Choroid plexus epithelial cell (primary cell): ENCODE measurements around the gene PTEN.
"Not testable (repeated sequence)": the region's sequence is repeated elsewhere in the genome, so short reads cannot be mapped to it uniquely, and the experiment has no call there.

Experiments
- DNase-seq: peaks from one replicate; pipeline ENCODE4 v3.0.0-alpha.2; 2010; ENCODE audit warnings: low read depth
- H3K4me3 ChIP-seq: 2 replicates; pipeline ENCODE4 v1.5.1; 2011; ENCODE audit warnings: low read depth, mild to moderate bottlenecking, control low read depth, low read length, moderate library complexity
- TF ChIP-seq, protein P1 (sequence below): conservative IDR thresholded peaks from 2 replicates; pipeline ENCODE4 v1.5.1; 2011; ENCODE audit warnings: low read depth, mild to moderate bottlenecking, control low read depth, inconsistent platforms, low read length, moderate library complexity

PTEN gene

DNA sequence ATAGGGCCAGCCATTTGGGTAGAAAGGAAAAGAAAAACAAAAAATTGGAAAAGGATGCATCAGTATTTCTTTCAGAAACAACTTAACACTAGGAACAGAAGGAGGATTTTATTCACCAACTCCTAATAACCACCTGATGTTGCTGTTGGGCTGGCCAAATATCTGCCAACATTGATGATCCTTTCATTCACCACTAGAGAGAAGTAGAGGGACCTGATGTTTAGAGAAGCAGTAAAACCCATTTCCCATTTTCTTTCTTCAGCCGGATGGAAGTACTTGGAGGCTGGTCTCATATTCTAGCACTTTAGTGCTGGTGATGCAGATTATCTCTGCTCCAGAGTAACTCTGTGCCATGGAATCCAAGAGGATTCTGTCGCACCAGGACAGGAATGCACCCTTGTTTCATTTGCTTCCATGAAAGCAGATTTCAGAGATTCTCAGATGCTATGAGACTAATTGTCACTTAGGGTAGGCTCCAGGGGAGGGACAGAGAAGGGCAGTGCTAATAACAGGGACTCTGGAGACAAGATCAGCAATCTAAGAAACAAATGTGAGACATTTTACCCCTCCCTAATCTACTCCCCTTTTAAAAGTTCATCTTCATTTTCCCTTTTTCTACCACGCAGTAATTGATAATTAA is 3.1 kb upstream of the PTEN start:
- no peak overlapping the region for H3K4me3 ChIP-seq
- DNase-seq, result peak; percentile 91
- TF ChIP-seq, protein P1, sequence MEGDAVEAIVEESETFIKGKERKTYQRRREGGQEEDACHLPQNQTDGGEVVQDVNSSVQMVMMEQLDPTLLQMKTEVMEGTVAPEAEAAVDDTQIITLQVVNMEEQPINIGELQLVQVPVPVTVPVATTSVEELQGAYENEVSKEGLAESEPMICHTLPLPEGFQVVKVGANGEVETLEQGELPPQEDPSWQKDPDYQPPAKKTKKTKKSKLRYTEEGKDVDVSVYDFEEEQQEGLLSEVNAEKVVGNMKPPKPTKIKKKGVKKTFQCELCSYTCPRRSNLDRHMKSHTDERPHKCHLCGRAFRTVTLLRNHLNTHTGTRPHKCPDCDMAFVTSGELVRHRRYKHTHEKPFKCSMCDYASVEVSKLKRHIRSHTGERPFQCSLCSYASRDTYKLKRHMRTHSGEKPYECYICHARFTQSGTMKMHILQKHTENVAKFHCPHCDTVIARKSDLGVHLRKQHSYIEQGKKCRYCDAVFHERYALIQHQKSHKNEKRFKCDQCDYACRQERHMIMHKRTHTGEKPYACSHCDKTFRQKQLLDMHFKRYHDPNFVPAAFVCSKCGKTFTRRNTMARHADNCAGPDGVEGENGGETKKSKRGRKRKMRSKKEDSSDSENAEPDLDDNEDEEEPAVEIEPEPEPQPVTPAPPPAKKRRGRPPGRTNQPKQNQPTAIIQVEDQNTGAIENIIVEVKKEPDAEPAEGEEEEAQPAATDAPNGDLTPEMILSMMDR, result peak; percentile 66

DNA sequence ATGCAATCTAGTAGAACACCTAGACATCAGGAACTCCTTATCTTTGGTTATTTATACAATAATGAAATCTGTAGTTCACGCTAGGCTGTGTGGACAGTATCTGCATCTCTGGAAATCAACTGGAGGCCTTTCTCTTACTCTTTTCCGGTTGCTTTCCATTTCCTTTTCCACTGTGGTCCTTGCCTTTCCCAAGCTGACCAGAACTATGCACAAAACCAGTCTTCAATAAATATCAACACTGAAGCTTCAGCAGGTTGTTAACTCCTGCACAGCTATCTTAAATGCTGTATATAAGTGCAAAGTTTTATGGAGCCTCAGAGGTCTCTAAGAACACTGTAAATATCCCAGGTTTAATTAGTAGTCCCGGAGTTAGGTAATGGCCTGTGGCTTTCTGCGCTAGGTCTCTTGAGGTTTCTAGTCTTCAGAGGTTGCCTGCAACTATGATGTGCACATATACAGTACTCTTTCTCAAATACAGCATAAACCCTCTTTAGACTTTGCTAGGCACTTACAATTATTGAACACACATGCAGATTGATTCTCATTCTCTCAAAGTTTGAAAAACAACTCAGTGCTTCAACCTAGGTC is 2.5 kb upstream of the PTEN start:
- H3K4me3 ChIP-seq, result no peak overlapping the region
- DNase-seq, result no peak

DNA sequence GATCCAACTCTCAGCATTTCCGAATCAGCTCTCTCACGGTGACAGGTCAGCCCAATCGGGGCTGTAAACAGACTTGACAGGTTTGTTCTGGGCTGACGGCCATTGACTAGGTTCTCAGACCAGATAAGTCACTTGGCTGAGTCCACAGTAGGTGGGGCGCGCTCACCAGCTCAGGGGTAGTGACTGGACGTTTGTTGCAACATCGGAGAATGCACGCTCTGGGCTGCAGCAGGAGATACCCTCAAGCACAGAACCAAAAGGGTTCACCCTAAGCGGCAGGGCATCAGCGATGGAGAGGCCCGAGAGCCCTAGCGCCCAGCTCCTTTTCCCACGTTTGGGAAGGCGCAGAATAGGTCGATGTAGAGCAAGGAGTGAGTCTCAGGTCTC is 1.9 kb upstream of the PTEN start:
- peak overlapping the region; percentile 83 for H3K4me3 ChIP-seq
- DNase-seq, result peak; percentile 87
- TF ChIP-seq, protein P1, result peak; percentile 43

More for the DNA sequence above, 2.5 kb upstream of the PTEN start:
- TF ChIP-seq, protein P1, result no peak

DNA sequence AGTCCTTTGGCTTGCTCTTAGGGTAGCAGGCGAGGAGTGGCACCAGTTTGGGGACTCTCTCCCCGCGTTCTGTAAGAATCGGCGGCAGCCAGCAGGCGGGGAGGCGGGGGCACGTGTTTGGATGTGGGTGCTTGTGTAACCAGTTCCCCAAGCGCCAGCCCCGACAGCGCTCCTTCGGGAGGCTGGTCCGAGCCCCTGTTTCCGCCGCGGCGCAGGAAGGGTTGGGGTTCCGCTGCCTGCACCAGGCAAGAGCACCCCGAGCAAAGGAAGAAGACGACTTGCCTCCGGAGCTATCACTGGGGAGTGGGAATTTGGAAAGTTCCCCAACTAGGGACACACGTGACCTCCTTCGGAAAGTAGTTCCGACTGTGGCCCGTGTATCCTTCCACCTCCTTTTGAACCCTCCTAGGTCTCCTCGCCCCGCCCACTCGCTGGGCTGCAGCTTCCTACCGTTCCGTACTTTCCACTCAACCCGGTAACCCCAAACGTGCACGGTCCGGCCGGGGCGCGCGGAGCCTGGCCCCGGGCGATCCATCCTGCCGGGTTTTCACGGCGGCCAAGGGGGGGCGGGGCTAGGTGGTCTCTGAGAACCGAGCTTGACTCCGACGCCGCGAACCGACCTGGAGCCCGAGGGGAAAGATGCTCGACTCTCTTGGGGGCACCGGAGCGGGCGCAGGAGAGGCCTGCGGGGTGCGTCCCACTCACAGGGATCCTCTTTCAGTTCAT is 1.3 kb upstream of the PTEN start:
- peak; percentile 99 for DNase-seq
- H3K4me3 ChIP-seq, result peak overlapping the region; percentile 83
- TF ChIP-seq, protein P1, result no peak

DNA sequence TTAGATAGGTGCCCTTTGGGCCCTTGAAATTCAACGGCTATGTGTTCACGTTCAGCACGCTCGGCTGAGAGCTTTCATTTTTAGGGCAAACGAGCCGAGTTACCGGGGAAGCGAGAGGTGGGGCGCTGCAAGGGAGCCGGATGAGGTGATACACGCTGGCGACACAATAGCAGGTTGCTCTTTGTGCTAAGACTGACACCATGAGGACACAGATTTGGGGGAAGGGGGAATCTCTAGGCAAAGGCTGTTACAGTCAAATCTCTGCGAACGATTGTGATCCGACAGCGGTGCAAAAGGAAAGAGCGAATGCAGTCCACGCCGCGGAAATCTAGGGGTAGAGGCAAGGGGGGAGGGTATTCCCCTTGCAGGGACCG is 759 bp upstream of the PTEN start:
- DNase-seq, result no peak
- H3K4me3 ChIP-seq, result peak overlapping the region; percentile 83
- TF ChIP-seq, protein P1, result no peak

DNA sequence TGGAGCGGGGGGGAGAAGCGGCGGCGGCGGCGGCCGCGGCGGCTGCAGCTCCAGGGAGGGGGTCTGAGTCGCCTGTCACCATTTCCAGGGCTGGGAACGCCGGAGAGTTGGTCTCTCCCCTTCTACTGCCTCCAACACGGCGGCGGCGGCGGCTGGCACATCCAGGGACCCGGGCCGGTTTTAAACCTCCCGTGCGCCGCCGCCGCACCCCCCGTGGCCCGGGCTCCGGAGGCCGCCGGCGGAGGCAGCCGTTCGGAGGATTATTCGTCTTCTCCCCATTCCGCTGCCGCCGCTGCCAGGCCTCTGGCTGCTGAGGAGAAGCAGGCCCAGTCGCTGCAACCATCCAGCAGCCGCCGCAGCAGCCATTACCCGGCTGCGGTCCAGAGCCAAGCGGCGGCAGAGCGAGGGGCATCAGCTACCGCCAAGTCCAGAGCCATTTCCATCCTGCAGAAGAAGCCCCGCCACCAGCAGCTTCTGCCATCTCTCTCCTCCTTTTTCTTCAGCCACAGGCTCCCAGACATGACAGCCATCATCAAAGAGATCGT is 598 bp downstream of the PTEN start:
- not testable (repeated sequence) for DNase-seq
- peak overlapping the region; percentile 83 for H3K4me3 ChIP-seq

DNA sequence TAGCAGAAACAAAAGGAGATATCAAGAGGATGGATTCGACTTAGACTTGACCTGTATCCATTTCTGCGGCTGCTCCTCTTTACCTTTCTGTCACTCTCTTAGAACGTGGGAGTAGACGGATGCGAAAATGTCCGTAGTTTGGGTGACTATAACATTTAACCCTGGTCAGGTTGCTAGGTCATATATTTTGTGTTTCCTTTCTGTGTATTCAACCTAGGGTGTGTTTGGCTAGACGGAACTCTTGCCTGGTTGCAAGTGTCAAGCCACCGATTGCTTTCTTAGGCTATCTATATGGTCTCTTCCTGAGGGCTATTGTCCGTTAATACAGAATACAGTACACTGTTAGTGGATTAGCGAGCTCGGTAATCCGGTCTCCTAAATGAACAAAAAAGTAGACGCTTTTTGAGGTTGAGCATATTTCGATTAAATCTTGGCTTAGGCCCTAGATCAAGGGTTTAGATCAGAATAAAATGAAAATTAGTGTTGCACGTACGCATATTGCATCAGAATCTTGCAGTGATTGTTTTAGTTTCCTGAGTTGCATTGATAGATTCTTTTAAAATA is 1.2 kb downstream of the PTEN start:
- DNase-seq, result no peak
- peak overlapping the region; percentile 83 for H3K4me3 ChIP-seq
- TF ChIP-seq, protein P1, result no peak
